ENCODE results near the gene TET2.
"Not testable (repeated sequence)": the region's sequence is repeated elsewhere in the genome, so short reads cannot be mapped to it uniquely, and the experiment has no call there.

The TET2 gene

GRCh38 chr4:105282489-105282888 lies 135.8 kb downstream of the TET2 start:
- in situ Hi-C loops (cut with HindIII; ENCODE audit: low sequenced_read_pairs): no loop called here

DNA sequence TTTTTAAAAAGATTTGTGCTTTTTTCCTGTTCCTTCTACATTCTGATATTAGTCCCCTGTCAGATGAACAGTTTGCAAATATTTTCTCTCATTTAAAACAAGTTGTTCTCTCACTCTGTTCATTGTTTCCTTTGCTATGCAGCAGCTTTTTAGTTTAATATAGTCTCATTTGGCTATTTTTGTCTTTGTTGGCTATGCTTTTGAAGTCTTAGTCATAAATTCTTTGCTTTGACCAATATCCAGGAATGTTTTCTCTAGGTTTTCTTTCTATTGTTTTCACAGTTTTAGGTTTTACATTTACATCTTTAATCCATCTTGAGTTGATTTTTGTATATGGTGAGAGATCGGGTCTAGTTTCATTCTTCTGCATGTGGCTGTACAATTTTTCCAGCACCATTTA lies 136.8 kb downstream of the TET2 start:
- in situ Hi-C loops (cut with HindIII; ENCODE audit: low sequenced_read_pairs): no loop called here

DNA sequence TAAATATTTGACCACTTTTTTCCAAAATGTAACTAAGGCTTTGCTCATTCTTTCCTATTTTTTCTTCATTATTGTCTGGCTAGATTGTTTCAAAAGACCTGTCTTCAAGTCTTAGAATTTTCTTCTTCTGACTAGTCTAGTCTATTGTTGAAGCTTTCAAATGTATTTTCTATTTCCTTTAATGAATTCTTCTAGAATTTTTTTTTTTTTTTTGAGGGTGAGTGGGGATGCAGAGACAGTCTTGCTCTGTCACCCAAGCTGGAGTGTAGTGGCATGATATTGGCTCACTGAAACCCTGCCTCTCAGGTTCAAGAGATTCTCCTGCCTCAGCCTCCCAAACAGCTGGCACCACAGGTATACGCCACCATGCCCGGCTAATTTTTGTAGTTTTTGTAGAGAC lies 141.4 kb downstream of the TET2 start:
- in situ Hi-C loops (cut with HindIII; ENCODE audit: low sequenced_read_pairs): no loop called here

- in situ Hi-C loops (cut with HindIII; ENCODE audit: low sequenced_read_pairs): no loop called here
Measured at GRCh38 chr4:105291925-105292324, 145.2 kb downstream of the TET2 start.

DNA sequence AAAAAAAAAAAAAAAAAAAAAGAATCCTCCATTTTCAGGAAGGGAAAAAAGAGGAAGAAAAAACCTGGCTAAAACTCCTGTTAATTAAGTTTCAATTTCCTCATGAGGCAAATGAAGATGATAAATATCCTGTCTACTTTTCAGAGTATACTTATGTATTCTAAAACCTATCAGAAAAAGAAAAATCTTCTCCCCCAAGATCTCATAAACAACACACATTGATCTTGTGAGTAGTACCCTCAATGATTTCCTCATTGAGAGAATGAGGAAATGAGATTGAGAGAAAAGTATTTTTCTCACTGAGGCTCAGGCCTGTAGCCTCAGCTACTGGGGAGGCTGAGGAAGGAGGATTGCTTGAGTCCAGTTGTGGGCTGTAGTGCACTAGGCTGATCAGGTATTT lies 146.7 kb downstream of the TET2 start:
- in situ Hi-C loops (cut with HindIII; ENCODE audit: low sequenced_read_pairs): no loop called here

GRCh38 chr4:105296672-105297071 lies 150.0 kb downstream of the TET2 start:
- in situ Hi-C loops (cut with HindIII; ENCODE audit: low sequenced_read_pairs): no loop called here

DNA sequence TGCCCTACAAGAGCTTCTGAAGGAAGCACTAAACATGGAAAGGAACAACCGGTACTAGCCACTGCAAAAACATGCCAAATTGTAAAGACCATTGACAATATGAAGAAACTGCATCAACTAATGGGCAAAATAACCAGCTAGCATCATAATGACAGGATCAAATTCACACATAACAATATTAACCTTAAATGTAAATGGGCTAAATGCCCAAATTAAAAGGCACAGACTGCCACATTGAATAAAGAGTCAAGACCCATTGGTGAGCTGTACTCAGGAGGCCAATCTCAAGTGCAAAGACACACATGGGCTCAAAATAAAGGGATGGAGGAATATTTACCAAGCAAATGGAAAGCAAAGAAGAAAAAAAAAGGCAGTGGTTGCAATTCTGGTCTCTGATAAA lies 152.4 kb downstream of the TET2 start:
- in situ Hi-C loops (cut with HindIII; ENCODE audit: low sequenced_read_pairs): not testable (repeated sequence)

DNA sequence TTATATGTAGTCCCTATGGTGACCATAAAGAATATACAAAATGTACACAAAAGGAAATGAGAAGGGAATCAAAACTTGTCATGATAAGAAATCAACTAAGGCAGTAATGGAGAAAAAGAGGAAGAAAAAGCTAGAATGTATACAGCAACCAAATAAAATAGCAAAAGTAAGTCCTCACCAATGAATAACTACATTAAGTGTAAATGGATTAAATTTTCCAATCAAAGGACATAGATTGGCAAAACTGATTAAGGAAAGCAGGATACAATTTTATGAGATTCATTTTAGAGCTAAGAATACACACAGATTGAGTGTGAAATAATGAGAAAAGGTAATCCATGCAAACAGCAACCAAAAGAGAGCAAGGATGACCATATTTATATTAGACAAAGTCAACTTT lies 157.4 kb downstream of the TET2 start:
- in situ Hi-C loops (cut with HindIII; ENCODE audit: low sequenced_read_pairs): no loop called here

GRCh38 chr4:105305019-105305836 lies 158.6 kb downstream of the TET2 start:
- in situ Hi-C loops (cut with HindIII; ENCODE audit: low sequenced_read_pairs): no loop called here

DNA sequence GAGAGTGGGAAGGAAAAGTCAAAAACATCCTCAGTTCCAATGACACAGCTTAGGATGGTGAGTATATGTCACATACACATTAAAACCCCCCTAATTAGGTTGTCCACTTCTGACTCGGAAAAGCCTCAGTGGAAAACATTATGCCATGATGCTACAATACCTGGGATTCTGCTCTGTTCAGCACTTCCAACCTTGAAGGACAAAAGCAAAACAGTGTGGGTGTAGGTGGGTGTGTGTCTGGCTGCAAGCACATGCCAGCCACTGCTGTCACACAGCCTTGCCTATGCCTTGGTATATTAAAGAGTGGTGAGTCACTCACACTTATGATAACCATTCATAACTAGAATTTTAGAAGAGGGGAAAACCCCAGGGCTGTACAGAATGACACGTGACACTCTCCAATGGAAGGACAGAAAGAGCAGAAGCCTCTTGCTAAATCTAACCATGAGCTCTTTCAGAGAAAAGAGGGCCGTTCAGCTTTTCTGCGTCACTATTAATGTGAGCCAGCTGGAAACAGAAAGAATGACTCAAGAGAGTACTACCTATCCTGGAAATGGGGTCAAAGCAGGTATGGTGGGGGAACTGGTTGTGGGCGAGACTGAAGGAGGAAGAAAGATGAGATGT lies 159.6 kb downstream of the TET2 start:
- in situ Hi-C loops (cut with HindIII; ENCODE audit: low sequenced_read_pairs): no loop called here

- in situ Hi-C loops (cut with HindIII; ENCODE audit: low sequenced_read_pairs): no loop called here
Measured at GRCh38 chr4:105306820-105307219, 160.1 kb downstream of the TET2 start.

- in situ Hi-C loops (cut with HindIII; ENCODE audit: low sequenced_read_pairs): no loop called here
Measured at GRCh38 chr4:105318486-105318885, 171.8 kb downstream of the TET2 start.

GRCh38 chr4:105327222-105327621 lies 180.5 kb downstream of the TET2 start:
- in situ Hi-C loops (cut with HindIII; ENCODE audit: low sequenced_read_pairs): no loop called here

GRCh38 chr4:105327956-105328355 lies 181.3 kb downstream of the TET2 start:
- in situ Hi-C loops (cut with HindIII; ENCODE audit: low sequenced_read_pairs): no loop called here

DNA sequence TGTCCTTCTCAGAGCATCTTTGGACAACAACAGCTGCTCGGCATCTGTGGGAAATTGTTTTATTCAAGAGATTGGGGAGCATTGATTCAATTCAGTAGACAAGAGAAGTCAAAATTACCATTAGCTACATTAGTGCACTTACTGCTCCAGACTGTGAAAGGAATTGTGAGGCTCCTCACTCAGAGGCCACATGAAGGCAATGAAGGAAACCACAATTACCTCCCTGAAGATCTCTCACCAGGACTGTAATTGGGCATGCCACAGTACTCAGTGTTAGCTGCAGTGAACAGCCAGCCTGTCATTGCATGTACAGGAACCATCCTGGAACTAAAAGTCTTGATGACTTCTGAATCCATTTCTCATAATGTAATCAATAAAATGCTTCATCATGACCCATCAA lies 182.4 kb downstream of the TET2 start:
- in situ Hi-C loops (cut with HindIII; ENCODE audit: low sequenced_read_pairs): no loop called here

Data from DLD1 (cell line).